HG02981 (cell line): Measurements from ENCODE around the gene OR5AS1.
"Not testable (repeated sequence)": the region's sequence is repeated elsewhere in the genome, so short reads cannot be mapped to it uniquely, and the experiment has no call there.

ENCODE experiments used
- ATAC-seq: cut with Tn5 transposase; IDR thresholded peaks from one replicate; pipeline ENCODE4 v1.9.1; 2021; ENCODE audit warnings: mild to moderate bottlenecking, moderate library complexity; ENCODE audit not compliant: unreplicated experiment

The OR5AS1 gene

GRCh38 chr11:56027354-56027753 is at the start of gene OR5AS1:
Gene OR5AS1 (plus strand): TSS chr11:56027654. CDS start chr11:56030419, 2,765 bp downstream.
- no peak for ATAC-seq

- no peak for ATAC-seq
Measured at GRCh38 chr11:55994525-55994924, 32.9 kb upstream of the OR5AS1 start, which contains the start of gene OR5F1. Gene OR5F1 (minus strand): TSS chr11:55994625. CDS start chr11:55994625, 0 bp downstream.

GRCh38 chr11:56010716-56011115 is 16.7 kb upstream of the OR5AS1 start:
- ATAC-seq, result no peak

- ATAC-seq, result no peak
Measured at GRCh38 chr11:56013805-56014204, 13.6 kb upstream of the OR5AS1 start.

- no peak for ATAC-seq
Measured at GRCh38 chr11:56045538-56045937, 18.1 kb downstream of the OR5AS1 start.

GRCh38 chr11:56048480-56048879 is 21.0 kb downstream of the OR5AS1 start:
- ATAC-seq, result no peak

GRCh38 chr11:56049487-56049886 is 22.0 kb downstream of the OR5AS1 start:
- no peak for ATAC-seq

- ATAC-seq, result not testable (repeated sequence)
Measured at GRCh38 chr11:56056366-56056765, 28.9 kb downstream of the OR5AS1 start.

GRCh38 chr11:56057661-56058237 is 30.3 kb downstream of the OR5AS1 start:
- ATAC-seq, result not testable (repeated sequence)

GRCh38 chr11:56058260-56058780 is 30.9 kb downstream of the OR5AS1 start:
- ATAC-seq, result not testable (repeated sequence)

- ATAC-seq, result no peak
Measured at GRCh38 chr11:56066980-56067379, 39.5 kb downstream of the OR5AS1 start.
